GM04504 (cell line): ENCODE data around the gene ORAI2.

Source experiments
- DNase-seq: peaks from one replicate; pipeline ENCODE4 v3.0.0-alpha.2; 2012; ENCODE audit warnings: low read depth

The ORAI2 gene

DNA sequence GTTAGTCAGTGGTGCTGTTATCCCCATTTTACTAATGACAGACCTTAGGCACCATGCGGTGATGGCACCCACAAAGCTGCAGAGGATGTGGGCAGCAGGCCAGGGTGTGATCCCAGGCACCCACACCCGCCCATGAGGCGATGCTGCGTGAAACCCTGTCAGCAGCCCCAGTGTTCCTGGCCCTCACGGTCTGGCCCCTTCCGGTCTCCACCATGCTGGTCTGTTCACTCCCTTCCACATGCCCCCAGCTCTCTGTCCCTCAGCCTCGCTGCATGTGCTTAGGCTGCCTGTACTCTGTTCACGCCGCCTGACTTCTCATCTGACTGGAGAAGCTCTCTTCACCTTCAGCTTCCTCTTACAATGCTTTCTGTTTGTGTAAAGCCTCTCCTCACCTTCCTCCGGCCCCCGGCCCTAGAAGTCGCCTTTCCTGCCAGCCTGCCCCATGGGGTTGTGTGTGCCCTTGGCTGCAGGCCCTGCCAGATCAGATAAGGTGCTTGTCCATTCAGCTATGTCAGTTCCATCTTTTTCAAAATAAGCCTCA, 17.6 kb upstream of the ORAI2 start:
- DNase-seq = no peak

DNA sequence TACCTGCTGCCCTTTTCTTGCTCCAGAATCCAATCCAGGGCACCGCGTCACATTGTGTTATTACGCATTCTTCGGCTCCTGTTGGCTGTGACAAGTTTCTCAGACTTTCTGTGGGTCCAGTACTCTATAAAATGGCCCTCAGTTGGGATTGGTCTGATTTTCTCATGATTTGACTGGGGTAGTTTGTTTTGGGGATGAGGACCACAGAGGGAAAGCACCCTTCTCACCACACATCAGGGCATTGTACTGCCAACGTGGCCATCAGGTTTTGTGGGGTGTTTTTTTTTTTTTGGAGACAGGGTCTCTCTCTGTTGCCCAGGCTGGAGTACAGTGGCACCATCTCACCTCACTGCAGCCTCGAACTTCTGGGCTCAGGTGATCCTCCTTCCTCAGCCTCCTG, 17.0 kb upstream of the ORAI2 start:
- DNase-seq = no peak

DNA sequence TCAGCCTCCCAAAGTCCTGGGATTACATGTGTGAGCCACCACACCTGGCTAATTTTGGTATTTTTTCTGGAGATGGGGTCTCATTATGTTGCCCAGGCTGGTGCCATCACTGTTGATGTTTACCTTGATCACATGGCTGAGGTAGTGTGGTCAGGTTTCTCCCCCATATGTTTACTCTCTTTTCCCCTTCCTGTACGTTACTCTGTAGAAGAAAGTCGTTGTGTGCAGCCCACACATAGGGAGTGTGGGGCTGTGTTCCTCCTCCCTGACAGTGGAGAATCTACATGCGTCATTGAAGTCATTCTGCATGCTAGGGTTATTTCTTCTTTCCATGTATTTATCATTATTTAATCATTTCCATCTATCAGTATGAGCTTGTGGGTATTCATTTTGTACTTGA, 16.3 kb upstream of the ORAI2 start:
- DNase-seq = no peak

DNA sequence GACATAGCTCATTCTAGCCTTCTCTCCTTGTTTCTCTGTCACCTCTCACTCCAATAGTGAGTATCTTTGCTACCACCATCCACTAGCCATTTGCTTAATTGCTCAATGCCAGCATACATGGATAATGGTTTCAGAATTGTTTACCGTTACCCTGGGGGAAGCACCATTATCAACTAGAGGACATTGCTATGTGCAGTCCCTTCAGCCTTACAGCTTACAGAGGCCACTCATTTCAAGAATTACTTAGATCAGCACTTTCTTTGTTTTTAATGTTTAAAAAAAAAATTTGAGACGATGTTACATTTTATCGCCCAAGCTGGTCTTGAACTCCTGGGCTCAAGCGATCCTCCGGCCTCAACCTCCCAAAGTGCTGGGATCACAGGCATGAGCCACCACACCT, 14.8 kb upstream of the ORAI2 start:
- DNase-seq = no peak

DNA sequence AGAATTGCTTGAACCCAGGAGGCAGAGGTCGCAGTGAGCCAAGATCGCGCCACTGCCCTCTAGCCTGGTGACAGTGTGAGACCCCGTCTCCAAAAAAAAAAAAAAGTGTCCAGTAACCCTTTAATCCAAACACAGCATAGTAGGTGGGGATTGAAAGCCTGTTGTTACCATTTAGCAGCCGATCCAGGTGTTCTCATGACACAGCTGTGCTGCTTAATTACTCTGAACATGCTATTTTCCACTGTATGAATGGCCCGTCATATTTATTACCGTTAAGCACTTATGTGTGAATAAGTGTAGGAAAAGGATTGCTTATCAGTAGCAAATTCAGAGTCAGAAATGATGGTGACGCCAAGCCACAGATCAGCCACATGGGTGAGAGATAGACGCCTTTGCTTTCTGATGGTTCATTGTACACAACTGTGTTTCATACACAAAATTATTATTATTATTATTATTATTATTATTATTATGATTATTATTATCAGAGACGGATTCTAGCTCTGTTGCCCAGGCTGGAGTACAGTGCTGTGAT, 11.6 kb upstream of the ORAI2 start:
- DNase-seq = no peak

DNA sequence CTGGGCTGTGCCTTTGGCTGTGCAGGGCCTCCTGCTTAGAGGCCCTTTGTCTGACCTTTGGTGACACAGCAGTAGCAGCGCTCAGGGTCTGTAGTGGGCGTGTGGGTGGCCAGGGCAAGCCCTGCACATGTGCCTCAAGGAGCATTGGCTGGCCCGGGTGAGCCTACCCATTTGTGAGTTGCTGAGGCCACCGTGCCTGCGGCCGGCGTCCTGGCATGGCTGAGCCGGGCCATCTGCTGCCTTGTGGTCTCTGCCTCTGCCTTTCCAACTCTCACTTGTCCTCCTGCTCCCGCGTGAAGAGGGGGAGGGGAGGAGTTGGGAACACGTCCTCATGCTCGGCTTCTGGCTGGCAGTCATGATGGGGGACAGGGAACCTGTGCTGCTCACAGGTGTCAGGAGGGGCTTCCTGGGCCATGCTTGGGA, 9.2 kb upstream of the ORAI2 start:
- no peak for DNase-seq

DNA sequence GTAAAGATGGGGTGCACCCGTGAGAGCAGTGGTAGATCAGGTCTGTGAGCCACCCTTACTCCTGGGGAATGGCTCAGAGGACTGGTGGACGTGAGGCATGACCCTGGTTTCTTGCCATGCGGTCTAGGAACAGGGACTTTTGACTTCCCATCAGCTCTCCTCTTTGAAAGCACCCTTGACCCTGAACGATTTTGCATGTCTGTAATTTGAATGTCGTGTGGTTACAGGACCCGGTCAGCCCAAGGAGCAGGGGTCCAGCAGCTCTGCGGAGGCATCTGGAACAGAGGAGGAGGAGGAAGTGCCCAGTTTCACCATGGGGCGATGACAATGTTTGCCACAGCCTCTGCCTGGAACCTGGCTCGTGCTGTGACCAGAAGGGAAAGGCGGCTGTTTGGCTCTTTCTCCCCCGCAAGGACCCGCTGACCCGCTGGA, 8.6 kb upstream of the ORAI2 start:
- no peak for DNase-seq

GRCh38 chr7:102425639-102426267, 7.6 kb upstream of the ORAI2 start:
- no peak for DNase-seq

DNA sequence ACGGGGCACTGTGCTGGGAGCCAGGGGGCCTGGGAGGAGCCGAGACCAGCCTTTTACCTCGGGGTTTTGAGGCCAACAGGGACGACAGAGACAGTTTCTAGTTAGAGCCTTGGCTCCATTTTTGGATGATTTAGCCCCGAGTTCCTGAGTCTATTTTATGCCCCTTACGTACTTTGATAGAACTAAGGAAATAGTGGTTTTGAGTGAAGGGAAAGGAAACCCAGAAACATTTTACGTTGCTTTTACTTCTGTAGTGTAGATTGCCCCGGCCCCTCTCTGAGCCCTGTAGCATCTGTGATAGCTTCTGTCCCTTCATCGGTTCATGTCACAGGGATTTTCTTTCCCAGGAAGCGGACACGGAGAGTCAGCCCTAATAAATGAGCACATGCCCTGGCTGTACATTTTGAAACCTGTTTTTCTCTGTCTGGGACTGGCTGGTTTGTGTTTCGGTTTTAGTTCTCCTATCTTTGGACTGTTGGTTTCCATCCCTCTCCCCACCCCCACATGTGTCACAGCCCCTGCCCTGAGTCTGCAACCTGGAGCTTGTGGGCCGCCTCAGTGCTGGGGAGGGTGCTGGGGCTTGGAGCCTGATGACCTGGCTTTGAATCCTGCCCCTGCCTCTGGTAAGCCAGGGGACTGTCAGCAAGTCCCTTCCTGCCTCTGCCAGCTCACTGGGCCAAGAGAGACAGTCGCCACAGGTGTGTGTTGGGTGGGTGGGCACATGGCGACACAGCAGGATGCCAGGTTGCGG, 6.9 kb upstream of the ORAI2 start:
- no peak for DNase-seq

DNA sequence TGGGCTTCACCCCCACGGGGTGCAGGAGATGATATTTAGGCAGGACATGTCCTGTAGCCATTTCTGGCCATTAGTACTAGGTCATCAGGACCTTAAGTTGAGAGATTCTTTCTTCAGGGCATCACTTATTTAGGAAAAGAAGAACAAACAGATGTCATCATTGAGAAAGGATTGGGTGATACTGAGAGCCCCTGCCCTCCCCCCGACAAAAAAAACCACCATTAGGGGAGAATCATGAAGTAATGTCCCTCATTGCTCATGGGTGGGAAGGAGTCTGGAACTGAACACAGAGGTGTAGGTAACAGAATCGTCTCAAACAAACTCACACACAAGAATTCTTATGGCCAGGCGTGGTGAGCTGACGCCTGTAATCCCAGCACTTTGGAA, 6.4 kb upstream of the ORAI2 start:
- DNase-seq = no peak

DNA sequence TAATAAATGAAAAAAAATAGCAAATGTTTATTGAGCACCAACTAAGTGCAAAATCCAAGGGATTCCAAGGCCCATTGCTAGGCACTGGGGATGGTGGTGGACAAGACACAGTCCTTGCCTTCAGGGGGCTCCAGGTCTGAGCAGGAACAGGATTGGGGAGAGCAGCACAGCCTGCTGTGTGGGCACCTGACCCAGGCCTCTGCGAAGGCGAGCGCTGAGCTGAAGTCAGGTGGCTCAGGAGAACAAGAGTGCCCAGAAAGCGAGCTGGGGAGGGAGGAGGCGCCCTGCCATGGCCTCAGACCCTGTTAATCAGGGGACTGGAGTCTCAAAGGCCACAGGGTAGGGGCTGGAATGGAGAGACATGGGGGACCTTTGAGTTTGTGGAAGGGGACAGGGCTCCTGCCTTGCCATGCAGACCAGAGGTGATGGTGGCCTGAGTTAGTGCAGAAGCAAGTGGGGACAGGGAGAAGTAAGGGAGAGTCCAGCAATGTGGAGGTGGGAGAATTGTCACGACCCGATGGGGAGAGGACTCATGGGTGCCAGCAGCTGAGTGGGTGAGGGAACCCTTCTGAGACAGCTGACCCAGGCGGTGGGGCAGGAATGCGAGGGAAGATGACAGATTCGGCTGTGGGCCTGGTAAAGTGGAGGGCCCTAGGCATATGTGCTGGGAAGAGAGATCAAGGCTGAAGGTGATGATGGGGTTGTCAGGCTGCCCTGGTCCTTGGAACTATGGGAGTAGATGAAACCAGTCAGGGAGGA, 4.1 kb upstream of the ORAI2 start:
- no peak for DNase-seq

- DNase-seq = no peak
Measured at GRCh38 chr7:102431617-102432298, 1.6 kb upstream of the ORAI2 start.

DNA sequence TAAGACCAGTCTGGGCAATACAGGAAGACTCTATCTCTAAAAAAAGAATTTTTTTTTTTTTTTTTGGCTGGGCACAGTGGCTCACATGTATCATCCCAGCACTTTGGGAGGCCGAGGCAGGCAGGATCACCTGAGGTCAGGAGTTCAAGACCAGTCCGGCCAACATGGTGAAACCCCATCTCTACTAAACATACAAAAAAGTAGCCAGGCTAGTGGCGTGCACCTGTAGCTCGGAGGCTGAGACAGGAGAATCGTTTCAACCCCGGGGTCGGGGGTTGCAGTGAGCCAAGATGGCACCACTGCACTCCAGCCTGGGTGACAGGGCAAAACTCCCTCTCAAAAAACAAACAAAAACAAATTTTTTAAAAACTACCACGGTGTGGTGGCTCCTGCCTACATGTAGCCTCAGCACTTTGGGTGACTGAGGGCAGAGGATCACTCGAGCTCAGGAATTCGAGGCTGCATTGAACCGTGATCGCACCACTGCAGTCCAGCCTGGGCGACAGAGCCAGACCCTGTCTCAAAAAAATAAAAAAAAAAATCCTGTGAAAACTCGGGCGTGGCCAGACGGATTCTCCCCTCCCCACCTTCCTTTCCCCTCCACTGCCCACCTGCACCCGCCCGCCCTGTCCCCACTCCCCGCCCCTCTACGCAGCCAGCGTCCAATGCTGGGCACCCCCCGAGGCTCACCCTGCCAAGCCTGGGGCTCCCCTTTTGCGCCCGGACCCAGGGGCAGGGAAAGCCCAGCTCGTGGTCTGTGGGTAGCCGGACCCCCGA, 745 bp upstream of the ORAI2 start:
- no peak for DNase-seq

DNA sequence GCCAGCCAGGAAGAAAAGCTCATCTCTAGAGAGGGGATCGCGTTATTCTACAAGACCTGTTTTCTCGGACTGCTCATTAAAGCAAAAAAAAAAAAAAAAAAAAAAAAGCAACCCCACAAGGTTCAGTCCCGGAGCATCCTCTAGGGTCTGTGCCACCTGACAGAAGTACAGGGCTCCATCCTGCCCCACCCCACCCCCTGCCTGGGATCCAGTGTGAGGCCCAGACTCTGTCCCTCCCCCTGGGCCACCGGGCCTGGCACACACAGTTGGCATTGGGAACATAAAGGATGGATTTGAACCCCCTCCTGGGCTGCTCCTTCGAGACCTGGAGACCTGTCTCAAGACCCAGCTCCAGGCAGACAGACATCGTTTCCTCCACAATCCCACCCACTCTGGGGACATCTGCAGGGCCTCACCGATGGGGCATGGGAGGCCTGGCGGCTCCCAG, 688 bp downstream of the ORAI2 start:
- no peak for DNase-seq

GRCh38 chr7:102436118-102436517, 2.7 kb downstream of the ORAI2 start:
- DNase-seq = no peak

DNA sequence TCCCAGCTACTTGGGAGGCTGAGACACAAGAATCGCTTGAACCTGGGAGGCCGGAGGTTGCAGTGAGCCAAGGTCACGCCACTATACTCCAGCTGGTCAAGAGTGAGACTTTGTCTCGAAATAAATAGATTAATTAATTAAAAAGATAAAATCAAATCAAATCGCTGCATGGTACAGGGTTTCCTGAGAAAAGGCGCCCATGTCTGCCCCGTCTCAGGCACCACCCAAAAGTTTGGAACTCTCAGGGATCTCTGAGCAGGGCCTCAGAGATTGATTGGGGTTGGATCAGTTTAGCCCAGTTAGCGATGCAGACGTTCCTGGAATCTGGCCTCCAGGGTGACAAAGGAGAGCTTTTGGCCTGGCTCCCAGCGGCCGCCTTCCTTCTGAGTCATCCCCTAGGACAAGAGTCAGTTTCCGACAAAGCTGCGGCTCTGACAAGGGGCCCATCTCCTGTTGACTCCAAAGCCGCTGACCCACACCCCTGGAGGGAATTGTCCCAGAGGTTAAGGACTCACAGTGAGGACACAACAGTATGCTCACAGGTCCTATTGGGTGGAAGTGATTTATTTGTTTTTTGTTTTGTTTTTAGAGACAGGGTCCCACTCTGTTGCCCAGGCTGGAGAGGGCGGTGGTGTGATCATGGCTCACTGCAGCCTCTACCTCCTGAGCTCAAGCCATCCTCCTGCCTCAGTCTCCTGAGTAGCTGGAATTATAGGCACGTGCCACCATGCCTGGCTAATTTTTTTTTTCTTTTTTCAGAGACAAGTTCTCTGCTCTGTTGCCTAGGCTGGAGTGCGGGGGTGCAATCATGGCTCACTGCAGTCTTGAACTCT, 6.8 kb downstream of the ORAI2 start:
- DNase-seq = peak; percentile 61

DNA sequence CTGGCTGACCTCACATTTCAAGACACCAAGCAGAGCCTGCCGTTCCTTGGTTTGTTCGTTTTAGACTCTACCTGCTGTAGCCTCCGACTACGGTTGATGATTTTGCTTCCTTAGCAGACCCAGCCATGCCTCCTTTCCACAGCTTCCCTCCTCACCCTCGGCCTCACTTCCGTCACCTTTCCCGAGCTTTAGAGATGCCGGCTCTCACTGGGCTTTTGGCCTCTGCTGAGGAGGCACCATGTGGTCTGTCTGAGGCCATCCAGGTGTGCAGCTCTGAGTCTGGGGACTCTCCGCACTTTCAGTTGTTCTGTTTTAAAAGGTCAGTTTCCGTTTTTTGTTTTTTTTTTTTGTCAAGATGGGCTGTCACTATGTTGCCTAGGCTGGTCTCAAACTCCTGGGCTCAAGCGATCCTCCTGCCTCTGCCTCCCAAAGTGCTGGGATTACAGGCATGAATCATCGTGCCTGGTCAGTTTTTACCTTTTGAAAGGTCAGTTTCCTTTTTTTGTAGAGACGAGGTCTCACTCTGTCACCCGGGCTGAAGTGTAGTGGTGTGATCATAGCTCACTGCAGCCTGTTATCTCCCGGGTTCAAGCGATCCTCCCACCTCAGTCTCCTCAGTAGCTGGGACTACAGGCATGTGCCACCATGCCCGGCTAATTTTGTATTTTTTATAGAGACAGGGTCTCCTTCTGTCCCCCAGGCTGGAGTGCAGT, 11.7 kb downstream of the ORAI2 start:
- DNase-seq = no peak

GRCh38 chr7:102445674-102446071, 12.3 kb downstream of the ORAI2 start:
- no peak for DNase-seq

- DNase-seq = no peak
Measured at GRCh38 chr7:102446387-102447156, 13.2 kb downstream of the ORAI2 start.
